Measurements from ENCODE around the gene RNF169.
"Not testable (repeated sequence)": the region's sequence is repeated elsewhere in the genome, so short reads cannot be mapped to it uniquely, and the experiment has no call there.

RNF169 gene

DNA sequence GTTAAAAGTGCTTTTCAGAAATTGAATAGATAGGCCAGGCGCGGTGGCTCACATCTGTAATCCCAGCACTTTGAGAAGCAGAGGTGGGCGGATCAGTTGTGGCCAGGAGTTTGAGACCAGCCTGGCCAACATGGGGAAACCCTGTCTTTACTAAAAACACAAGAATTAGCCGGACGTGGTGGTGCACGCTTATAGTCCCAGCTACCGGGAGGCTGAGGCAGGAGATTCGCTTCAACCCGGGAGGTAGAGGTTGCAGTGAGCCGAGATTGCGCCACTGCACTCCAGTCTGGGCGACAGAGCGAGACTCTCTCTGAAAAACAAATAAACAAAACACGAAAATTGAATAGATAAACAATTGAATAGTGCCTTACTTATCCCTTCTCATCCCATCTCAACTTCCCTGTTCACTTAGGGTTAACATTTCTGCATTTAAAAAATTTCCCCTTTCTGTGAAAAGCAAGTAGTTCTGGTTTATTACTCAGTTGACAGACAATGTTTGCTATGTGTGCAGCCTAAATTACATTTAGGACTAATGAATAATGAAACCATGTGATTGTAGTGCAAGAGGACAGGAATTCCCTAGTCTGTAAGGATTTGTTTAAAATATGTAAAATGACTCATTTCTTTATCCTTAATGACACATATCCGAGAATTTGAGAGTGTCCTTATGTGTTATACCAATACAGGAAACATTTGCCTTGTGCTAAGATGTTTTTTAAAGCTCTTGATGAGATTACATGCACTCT, 6.0 kb downstream of the RNF169 start:
- no peak overlapping the region for H3K27ac ChIP-seq
- TF ChIP-seq, protein P1, sequence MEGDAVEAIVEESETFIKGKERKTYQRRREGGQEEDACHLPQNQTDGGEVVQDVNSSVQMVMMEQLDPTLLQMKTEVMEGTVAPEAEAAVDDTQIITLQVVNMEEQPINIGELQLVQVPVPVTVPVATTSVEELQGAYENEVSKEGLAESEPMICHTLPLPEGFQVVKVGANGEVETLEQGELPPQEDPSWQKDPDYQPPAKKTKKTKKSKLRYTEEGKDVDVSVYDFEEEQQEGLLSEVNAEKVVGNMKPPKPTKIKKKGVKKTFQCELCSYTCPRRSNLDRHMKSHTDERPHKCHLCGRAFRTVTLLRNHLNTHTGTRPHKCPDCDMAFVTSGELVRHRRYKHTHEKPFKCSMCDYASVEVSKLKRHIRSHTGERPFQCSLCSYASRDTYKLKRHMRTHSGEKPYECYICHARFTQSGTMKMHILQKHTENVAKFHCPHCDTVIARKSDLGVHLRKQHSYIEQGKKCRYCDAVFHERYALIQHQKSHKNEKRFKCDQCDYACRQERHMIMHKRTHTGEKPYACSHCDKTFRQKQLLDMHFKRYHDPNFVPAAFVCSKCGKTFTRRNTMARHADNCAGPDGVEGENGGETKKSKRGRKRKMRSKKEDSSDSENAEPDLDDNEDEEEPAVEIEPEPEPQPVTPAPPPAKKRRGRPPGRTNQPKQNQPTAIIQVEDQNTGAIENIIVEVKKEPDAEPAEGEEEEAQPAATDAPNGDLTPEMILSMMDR (IDR thresholded peaks at IDR 0.05) = no peak
- no peak for TF ChIP-seq ZFX (IDR thresholded peaks at IDR 0.05; ENCODE audit: borderline replicate concordance)

DNA sequence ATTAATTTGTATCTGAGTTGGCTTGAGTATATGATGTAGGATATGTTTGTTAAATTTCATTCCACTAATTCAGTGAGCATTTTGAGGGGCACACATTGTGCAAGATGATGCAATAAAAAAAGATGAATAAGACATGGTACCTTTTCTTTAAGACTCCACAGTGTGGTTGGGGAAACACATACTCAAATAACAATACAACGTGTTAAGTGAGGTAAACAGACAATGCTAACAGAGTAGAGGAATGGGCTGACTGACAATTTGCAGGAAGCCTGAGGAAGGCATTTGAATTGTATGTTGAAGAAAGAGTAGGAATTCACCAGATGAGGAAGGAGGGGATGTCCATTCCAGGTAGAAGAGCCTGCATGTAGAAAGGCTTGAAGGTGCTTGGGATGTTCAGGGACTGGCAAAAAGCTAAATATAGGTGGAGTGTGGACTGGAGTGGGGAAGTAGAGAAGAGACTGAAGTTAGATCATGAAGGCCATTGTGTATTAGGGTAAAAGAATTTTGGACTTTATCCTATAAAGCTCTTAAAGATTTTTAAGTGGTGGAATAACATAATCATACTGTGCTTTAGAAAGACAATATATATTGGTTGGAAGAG, 6.8 kb downstream of the RNF169 start:
- H3K27ac ChIP-seq = no peak overlapping the region
- TF ChIP-seq ZFX (IDR thresholded peaks at IDR 0.05; ENCODE audit: borderline replicate concordance) = no peak
- TF ChIP-seq, protein P1 (IDR thresholded peaks at IDR 0.05) = no peak

DNA sequence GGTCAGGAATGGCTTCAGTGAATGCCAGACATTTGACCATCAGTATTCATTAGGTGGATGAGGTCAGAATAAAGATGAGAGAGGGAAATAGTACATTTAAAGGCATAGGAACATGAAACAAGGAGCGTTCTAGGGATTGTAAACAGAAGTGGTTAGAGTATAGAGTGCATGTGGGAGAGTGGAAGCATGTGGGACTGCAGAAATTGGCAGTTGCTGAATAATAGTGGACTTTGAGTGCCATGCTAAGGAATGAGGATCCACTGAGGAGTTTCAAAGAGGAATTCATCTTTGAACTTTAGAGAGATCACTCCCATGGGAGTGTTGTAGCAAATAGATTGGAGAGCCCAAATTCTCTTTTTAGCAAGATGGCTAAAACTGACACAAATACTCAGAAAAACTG, 7.9 kb downstream of the RNF169 start:
- no peak overlapping the region for H3K27ac ChIP-seq
- TF ChIP-seq ZFX (IDR thresholded peaks at IDR 0.05; ENCODE audit: borderline replicate concordance) = no peak
- TF ChIP-seq, protein P1 (IDR thresholded peaks at IDR 0.05) = no peak

DNA sequence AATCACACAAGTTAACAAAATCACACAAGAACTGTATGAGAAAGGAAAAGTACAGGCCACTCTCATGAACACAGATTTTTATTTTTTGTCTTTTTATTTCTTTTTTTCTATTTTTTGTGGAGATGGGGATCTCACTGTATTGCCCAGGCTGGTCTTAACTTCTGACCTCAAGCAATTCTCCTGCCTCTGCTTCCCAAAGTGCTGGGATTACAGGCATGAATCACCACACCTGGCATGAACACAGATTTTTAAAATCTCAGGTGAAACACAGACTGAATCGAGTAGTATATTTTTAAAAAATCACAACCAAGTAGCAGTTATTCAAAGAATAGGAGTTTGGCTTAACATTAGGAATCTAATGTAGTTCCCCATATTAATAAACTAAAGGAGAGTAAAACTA, 18.3 kb downstream of the RNF169 start:
- TF ChIP-seq ZFX (IDR thresholded peaks at IDR 0.05; ENCODE audit: borderline replicate concordance) = no peak
- TF ChIP-seq, protein P1 (IDR thresholded peaks at IDR 0.05) = no peak
- no peak overlapping the region for H3K27ac ChIP-seq

DNA sequence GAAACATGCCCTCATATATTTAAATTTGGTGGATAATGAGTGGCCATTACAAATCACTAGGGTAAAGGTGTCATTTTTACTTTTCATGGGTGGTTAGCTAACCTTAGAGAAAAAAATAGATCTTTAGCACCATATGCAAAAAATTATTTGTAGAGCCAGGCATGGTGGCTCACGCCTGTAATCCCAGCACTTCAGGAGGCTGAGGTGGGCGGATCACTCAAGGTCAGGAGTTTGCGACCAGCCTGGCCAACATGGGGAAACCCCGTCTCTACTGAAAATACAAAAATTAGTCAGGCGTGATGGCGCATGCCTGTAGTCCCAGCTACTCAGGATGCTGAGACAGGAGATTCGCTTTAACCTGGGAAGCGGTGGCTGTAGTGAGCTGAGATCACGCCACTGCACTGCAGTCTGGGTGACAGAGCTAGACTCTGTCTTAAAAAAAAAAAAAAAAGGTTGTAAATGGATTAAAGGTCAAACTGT, 19.6 kb downstream of the RNF169 start:
- not testable (repeated sequence) for H3K27ac ChIP-seq

DNA sequence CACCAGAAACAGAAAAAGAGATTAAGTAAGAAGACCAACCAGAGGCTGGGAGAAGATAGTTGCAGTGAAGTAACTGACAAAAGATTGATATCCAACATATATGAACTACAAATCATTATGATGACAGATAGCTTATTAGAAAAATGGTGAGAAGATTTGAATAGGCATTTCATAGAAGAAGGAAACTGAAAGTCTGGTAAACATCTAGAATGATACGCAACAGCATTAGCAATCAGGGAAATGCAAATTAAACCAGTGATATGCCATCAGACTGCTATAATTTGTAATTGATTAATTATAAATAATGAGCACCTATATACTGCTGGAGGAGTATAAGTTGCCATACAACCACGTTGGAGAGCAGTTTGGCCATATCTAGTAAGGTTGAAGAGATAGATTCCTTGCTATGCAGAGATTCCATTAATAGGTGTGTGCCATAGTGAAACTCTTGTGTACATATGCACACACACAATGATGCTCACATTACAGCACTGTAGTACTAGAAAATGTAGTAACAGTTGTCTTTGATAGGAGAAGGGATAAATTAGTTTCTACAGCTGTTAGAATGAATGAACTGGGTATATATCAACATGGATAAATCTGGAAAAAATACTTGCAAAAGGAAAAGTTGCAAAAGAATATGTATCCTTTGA, 20.5 kb downstream of the RNF169 start:
- no peak overlapping the region for H3K27ac ChIP-seq
- TF ChIP-seq, protein P1 (IDR thresholded peaks at IDR 0.05) = no peak
- no peak for TF ChIP-seq ZFX (IDR thresholded peaks at IDR 0.05; ENCODE audit: borderline replicate concordance)

DNA sequence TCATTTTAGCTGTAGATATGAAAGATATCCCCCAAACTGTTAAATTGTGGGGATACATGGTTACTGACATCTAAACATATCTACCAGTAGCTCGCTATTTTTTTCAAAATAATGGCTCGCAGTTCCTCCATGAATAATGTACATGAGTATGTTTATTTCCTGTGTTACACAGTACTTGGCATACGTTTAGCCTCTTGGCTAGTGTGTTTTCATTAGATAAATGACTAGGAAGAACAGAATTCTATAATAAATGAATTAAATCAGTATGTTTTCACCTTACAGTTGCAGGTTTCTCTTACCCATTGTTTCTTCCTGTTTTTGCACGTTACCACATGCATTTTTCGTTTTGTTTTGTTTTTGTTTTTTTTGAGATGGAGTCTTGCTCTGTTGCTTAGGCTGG, 21.8 kb downstream of the RNF169 start:
- H3K27ac ChIP-seq = no peak overlapping the region
- TF ChIP-seq ZFX (IDR thresholded peaks at IDR 0.05; ENCODE audit: borderline replicate concordance) = no peak
- TF ChIP-seq, protein P1 (IDR thresholded peaks at IDR 0.05) = no peak
